ENCODE data around the gene GABRR2. TPM values are rescaled to one million over a fixed set of nuclear protein-coding genes. Genes with fewer than 3 reads are reported as not detected.
A peak's percentile ranks its signal among the peaks of the same experiment; 100 is the strongest.

GABRR2 gene
- total RNA-seq, 1 donor from 2014 or later = not detected

- DNase-seq (ENCODE audit: low spot score) = no peak
- Histone ChIP-seq H3F3A (ENCODE audit: low read depth) (peaks cover 34% of the 10 kb centered on the region), H3K27me3 (no peaks in the 10 kb centered on the region), H3K9ac (peak overlapping the region; percentile 84), H3K36me3 (no peaks in the 10 kb centered on the region), H2AFZ (replicated peaks) (peak overlapping the region; percentile 87), H3K4me1 (peaks cover 19% of the 10 kb centered on the region), H3K4me2 (peak overlapping the region; percentile 86), H3K79me2 (ENCODE audit: low read depth) (peaks cover 38% of the 10 kb centered on the region), H3K4me3 (peak overlapping the region; percentile 64), H3K27ac (peak overlapping the region; percentile 89), H4K20me1 (ENCODE audit: low read depth) (peaks cover 5% of the 10 kb centered on the region), H3K9me3 (ENCODE audit: low read depth) (no peaks in the 10 kb centered on the region)
- TF ChIP-seq EZH2 (IDR thresholded peaks at IDR 0.05) = no peak
- TF ChIP-seq EZH2phosphoT487 (IDR thresholded peaks at IDR 0.05) = no peak
- TF ChIP-seq CTCF (IDR thresholded peaks at IDR 0.05) = no peak
- peaks cover 2% of the 10 kb centered on the region for H3K9me3 Mint-ChIP-seq
- H3K4me3 Mint-ChIP-seq = peak overlapping the region; percentile 84
- peaks cover 3% of the 10 kb centered on the region for H3K27me3 Mint-ChIP-seq (ENCODE audit: insufficient read depth, low read depth)
- peak overlapping the region; percentile 70 for H3K27ac Mint-ChIP-seq
- peaks cover 45% of the 10 kb centered on the region for H3K4me1 Mint-ChIP-seq
- peaks cover 4% of the 10 kb centered on the region for H3K36me3 Mint-ChIP-seq
Observed at GRCh38 chr6:89353118-89353556, 38.0 kb upstream of the GABRR2 start.

- H3K27me3 ChIP-seq = no peaks in the 10 kb centered on the region
- H3K9me3 Mint-ChIP-seq = peaks cover 2% of the 10 kb centered on the region
- peaks cover 42% of the 10 kb centered on the region for H3K79me2 ChIP-seq (ENCODE audit: low read depth)
- H3K36me3 ChIP-seq = no peaks in the 10 kb centered on the region
- TF ChIP-seq EZH2 (IDR thresholded peaks at IDR 0.05) (no peak), EZH2phosphoT487 (IDR thresholded peaks at IDR 0.05) (no peak), CTCF (IDR thresholded peaks at IDR 0.05) (no peak)
- peaks cover 4% of the 10 kb centered on the region for H3K36me3 Mint-ChIP-seq
- H3K9me3 ChIP-seq (ENCODE audit: low read depth) = no peaks in the 10 kb centered on the region
- peak within 1 kb of the TSS; percentile 84 for H3K9ac ChIP-seq
- H2AFZ ChIP-seq (replicated peaks) = peak within 1 kb of the TSS; percentile 87
- peaks cover 5% of the 10 kb centered on the region for H4K20me1 ChIP-seq (ENCODE audit: low read depth)
- peak within 1 kb of the TSS; percentile 99 for H3K27ac Mint-ChIP-seq
- H3K4me3 ChIP-seq = peak within 1 kb of the TSS; percentile 64
- peaks cover 3% of the 10 kb centered on the region for H3K27me3 Mint-ChIP-seq (ENCODE audit: insufficient read depth, low read depth)
- peak within 1 kb of the TSS; percentile 86 for H3K4me2 ChIP-seq
- peaks cover 19% of the 10 kb centered on the region for H3K4me1 ChIP-seq
- peak; percentile 93 for DNase-seq (ENCODE audit: low spot score)
- peak within 1 kb of the TSS; percentile 99 for H3K4me3 Mint-ChIP-seq
- H3F3A ChIP-seq (ENCODE audit: low read depth) = peaks cover 34% of the 10 kb centered on the region
- H3K4me1 Mint-ChIP-seq = peaks cover 51% of the 10 kb centered on the region
- H3K27ac ChIP-seq = peak within 1 kb of the TSS; percentile 89
Observed at GRCh38 chr6:89352278-89353117, 37.4 kb upstream of the GABRR2 start, which contains the start of gene UBE2J1. TSS of gene UBE2J1 (minus strand) at chr6:89352722. CDS start at chr6:89352569, 153 bp downstream.

- H3K36me3 Mint-ChIP-seq = peaks cover 4% of the 10 kb centered on the region
- no peaks in the 10 kb centered on the region for H3K9me3 ChIP-seq (ENCODE audit: low read depth)
- H3K4me3 Mint-ChIP-seq = peak overlapping the region; percentile 99
- H3K9ac ChIP-seq = peak overlapping the region; percentile 84
- no peaks in the 10 kb centered on the region for H3K36me3 ChIP-seq
- peaks cover 47% of the 10 kb centered on the region for H3K79me2 ChIP-seq (ENCODE audit: low read depth)
- peaks cover 5% of the 10 kb centered on the region for H4K20me1 ChIP-seq (ENCODE audit: low read depth)
- peak overlapping the region; percentile 99 for H3K27ac Mint-ChIP-seq
- TF ChIP-seq EZH2phosphoT487 (IDR thresholded peaks at IDR 0.05) (no peak), EZH2 (IDR thresholded peaks at IDR 0.05) (no peak), CTCF (IDR thresholded peaks at IDR 0.05) (no peak)
- no peak for DNase-seq (ENCODE audit: low spot score)
- H3K27me3 Mint-ChIP-seq (ENCODE audit: insufficient read depth, low read depth) = peaks cover 3% of the 10 kb centered on the region
- H3K4me1 Mint-ChIP-seq = peaks cover 54% of the 10 kb centered on the region
- H2AFZ ChIP-seq (replicated peaks) = peak overlapping the region; percentile 87
- H3K4me1 ChIP-seq = peaks cover 19% of the 10 kb centered on the region
- H3K4me3 ChIP-seq = peak overlapping the region; percentile 64
- H3K9me3 Mint-ChIP-seq = peaks cover 2% of the 10 kb centered on the region
- no peak overlapping the region for H3K27ac ChIP-seq
- no peaks in the 10 kb centered on the region for H3K27me3 ChIP-seq
- peak overlapping the region; percentile 86 for H3K4me2 ChIP-seq
- peaks cover 34% of the 10 kb centered on the region for H3F3A ChIP-seq (ENCODE audit: low read depth)
Observed at GRCh38 chr6:89351671-89352277, 36.7 kb upstream of the GABRR2 start.

Data from neural progenitor cell (in vitro differentiated cells).